K562 (cell line): ENCODE data around the gene PTPRT.

Experiments
- TBL1XR1 ChIP-seq, 2 experiments: IDR thresholded peaks; 2 replicates each; pipeline ENCODE4 v1.6.1; 2012; ENCODE audit warnings: improper control_type of control experiment in 2 of 2, low read length in 2 of 2, mild to moderate bottlenecking in 1 of 2
- TF ChIP-seq, protein P1 (sequence below): fragments of 450-650 bp; IDR thresholded peaks from 2 replicates; pipeline ENCODE4 v1.6.1; 2017; ENCODE audit warnings: mild to moderate bottlenecking, moderate library complexity
- TF ChIP-seq, protein P2 (sequence below), 3 experiments: IDR thresholded peaks in 2 of 3; conservative IDR thresholded peaks in 1 of 3; 2 replicates each; pipeline ENCODE4 v1.5.1; 2011 to 2012; ENCODE audit warnings: low read length in 3 of 3, mild to moderate bottlenecking in 3 of 3, control low read depth in 2 of 3, improper control_type of control experiment in 1 of 3, inconsistent platforms in 1 of 3, low read depth in 1 of 3, mixed read lengths in 1 of 3, moderate library complexity in 1 of 3; ENCODE audit not compliant: insufficient read depth in 2 of 3

DNA sequence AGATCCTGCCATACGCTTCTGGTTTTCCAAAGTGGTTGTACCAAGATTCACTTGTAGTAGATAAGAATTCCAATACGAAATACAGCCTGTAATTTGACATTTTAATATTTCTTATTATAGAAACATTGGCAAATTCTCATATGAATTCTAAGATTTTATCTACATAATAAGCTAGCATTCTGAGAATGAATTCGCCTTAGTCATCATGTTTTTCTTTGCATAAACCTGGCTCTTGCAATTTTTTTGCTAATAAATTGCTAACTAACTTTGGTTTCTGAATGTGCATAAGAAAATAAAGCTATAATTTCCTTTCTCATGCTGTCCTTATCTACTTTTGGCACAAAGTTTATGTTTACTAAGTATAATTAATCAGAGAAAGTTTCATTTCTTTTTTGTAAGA is 673.0 kb downstream of the PTPRT start:
- no peak for TF ChIP-seq TBL1XR1 (IDR thresholded peaks at IDR 0.05; ENCODE audit: low read length in 2 of 2)
- TF ChIP-seq, protein P1, sequence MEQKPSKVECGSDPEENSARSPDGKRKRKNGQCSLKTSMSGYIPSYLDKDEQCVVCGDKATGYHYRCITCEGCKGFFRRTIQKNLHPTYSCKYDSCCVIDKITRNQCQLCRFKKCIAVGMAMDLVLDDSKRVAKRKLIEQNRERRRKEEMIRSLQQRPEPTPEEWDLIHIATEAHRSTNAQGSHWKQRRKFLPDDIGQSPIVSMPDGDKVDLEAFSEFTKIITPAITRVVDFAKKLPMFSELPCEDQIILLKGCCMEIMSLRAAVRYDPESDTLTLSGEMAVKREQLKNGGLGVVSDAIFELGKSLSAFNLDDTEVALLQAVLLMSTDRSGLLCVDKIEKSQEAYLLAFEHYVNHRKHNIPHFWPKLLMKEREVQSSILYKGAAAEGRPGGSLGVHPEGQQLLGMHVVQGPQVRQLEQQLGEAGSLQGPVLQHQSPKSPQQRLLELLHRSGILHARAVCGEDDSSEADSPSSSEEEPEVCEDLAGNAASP = no peak
- TF ChIP-seq, protein P2, sequence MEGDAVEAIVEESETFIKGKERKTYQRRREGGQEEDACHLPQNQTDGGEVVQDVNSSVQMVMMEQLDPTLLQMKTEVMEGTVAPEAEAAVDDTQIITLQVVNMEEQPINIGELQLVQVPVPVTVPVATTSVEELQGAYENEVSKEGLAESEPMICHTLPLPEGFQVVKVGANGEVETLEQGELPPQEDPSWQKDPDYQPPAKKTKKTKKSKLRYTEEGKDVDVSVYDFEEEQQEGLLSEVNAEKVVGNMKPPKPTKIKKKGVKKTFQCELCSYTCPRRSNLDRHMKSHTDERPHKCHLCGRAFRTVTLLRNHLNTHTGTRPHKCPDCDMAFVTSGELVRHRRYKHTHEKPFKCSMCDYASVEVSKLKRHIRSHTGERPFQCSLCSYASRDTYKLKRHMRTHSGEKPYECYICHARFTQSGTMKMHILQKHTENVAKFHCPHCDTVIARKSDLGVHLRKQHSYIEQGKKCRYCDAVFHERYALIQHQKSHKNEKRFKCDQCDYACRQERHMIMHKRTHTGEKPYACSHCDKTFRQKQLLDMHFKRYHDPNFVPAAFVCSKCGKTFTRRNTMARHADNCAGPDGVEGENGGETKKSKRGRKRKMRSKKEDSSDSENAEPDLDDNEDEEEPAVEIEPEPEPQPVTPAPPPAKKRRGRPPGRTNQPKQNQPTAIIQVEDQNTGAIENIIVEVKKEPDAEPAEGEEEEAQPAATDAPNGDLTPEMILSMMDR (IDR thresholded peaks at IDR 0.05 in 2 of 3, conservative IDR thresholded peaks at IDR 0.05 in 1 of 3; ENCODE audit: insufficient read depth in 2 of 3, low read depth in 1 of 3, low read length in 3 of 3) = no peak
